SK-N-SH (cell line): ENCODE results near the gene COBL. TPM values are rescaled to one million over a fixed set of nuclear protein-coding genes. Genes with fewer than 3 reads are reported as not detected.

ENCODE experiments used
- CTCF ChIA-PET: fragments of 300-600, 350-600 bp; formaldehyde crosslinking; extraction: SDS; loops from one replicate; lab custom pipeline; 2021; lab: Yijun Ruan, JAX
- POLR2A ChIA-PET: fragments of 350-600 bp; sonication (Branson Sonifier 250); formaldehyde crosslinking; extraction: SDS; loops from one replicate; lab custom pipeline; 2020; ENCODE audit warnings: antibody characterized with exemption, inconsistent platforms; lab: Yijun Ruan, JAX
- DNase-seq: peaks from one replicate; pipeline ENCODE4 v3.0.0; 2012
- H2AFZ ChIP-seq: fragments of 200-600 bp; sonication (generic); 2 replicates; pipeline ENCODE4 v1.8.1; 2016; ENCODE audit warnings: antibody characterized with exemption, mild to moderate bottlenecking, low read depth
- H3F3A ChIP-seq: fragments of 200-600 bp; sonication (generic); replicated peaks from 2 replicates; pipeline ENCODE3; 2016; ENCODE audit warnings: antibody characterized with exemption, mild to moderate bottlenecking; ENCODE audit not compliant: insufficient read depth
- H3K27ac ChIP-seq, 2 experiments: fragments of 200-500 bp in 1 of 2; fragments of 200-600 bp in 1 of 2; sonication (Bioruptor generic) in 1 of 2; sonication (generic), shearing (Covaris generic) in 1 of 2; 2 replicates each; pipeline versions ENCODE4 v1.5.1 to v1.6.1; 2014 to 2016; ENCODE audit warnings: low read depth in 2 of 2, inconsistent platforms in 1 of 2, low read length in 1 of 2, mild to moderate bottlenecking in 1 of 2, mixed read lengths in 1 of 2
- H3K27me3 ChIP-seq: fragments of 200-600 bp; sonication (generic), shearing (Covaris generic); 2 replicates; pipeline ENCODE4 v1.6.1; 2016; ENCODE audit warnings: mixed run types; ENCODE audit not compliant: insufficient read depth
- H3K36me3 ChIP-seq, 2 experiments: fragments of 200-500 bp in 1 of 2; fragments of 200-600 bp in 1 of 2; sonication (Bioruptor generic) in 1 of 2; sonication (generic) in 1 of 2; replicated peaks in 1 of 2; 2 replicates each; pipeline versions ENCODE3 to v1.5.1; 2014 to 2016; ENCODE audit warnings: low read length in 1 of 2, mild to moderate bottlenecking in 1 of 2; ENCODE audit not compliant: insufficient read depth in 2 of 2, control insufficient read depth in 1 of 2
- H3K4me1 ChIP-seq, 2 experiments: fragments of 200-500 bp in 1 of 2; fragments of 200-600 bp in 1 of 2; sonication (Bioruptor generic) in 1 of 2; sonication (generic), shearing (Covaris generic) in 1 of 2; 2 replicates each; pipeline versions ENCODE4 v1.5.1 to v1.6.1; 2014 to 2016; ENCODE audit warnings: low read depth in 1 of 2, low read length in 1 of 2, mixed run types in 1 of 2; ENCODE audit not compliant: insufficient read depth in 2 of 2, control insufficient read depth in 1 of 2
- H3K4me2 ChIP-seq: fragments of 200-600 bp; sonication (generic), shearing (Covaris generic); 2 replicates; pipeline ENCODE4 v1.6.1; 2017; ENCODE audit warnings: mixed run types
- H3K4me3 ChIP-seq, 2 experiments: fragments of 200-500 bp in 1 of 2; fragments of 200-600 bp in 1 of 2; sonication (Bioruptor generic) in 1 of 2; sonication (generic), shearing (Covaris generic) in 1 of 2; 2 replicates each; pipeline versions ENCODE4 v1.5.1 to v1.8.1; 2014 to 2016; ENCODE audit warnings: low read depth in 2 of 2, inconsistent platforms in 1 of 2, low read length in 1 of 2, mild to moderate bottlenecking in 1 of 2, mixed read lengths in 1 of 2, moderate library complexity in 1 of 2
- H3K79me2 ChIP-seq: fragments of 200-600 bp; sonication (generic); 2 replicates; pipeline ENCODE4 v1.8.1; 2017; ENCODE audit warnings: mild to moderate bottlenecking; ENCODE audit not compliant: insufficient read depth
- H3K9ac ChIP-seq: fragments of 200-600 bp; sonication (generic); 2 replicates; pipeline ENCODE4 v1.6.1; 2017; ENCODE audit warnings: mixed run types
- H3K9me2 ChIP-seq: fragments of 200-600 bp; sonication (generic); 2 replicates; pipeline ENCODE4 v1.6.1; 2017; ENCODE audit warnings: mixed run types
- H3K9me3 ChIP-seq: fragments of 200-600 bp; sonication (generic); 2 replicates; pipeline ENCODE4 v1.6.1; 2017; ENCODE audit warnings: mixed run types, mild to moderate bottlenecking, moderate library complexity
- H4K20me1 ChIP-seq: fragments of 200-600 bp; sonication (generic); 2 replicates; pipeline ENCODE4 v1.6.1; 2017; ENCODE audit warnings: mild to moderate bottlenecking, mixed run types; ENCODE audit not compliant: insufficient read depth
- CHD2 ChIP-seq: fragments of 150-350 bp; IDR thresholded peaks from 2 replicates; pipeline ENCODE4 v1.6.1; 2018; ENCODE audit warnings: low read length; ENCODE audit not compliant: partially characterized antibody
- ELF1 ChIP-seq: IDR thresholded peaks from 2 replicates; pipeline ENCODE4 v1.4.0; 2012
- EP300 ChIP-seq, 2 experiments: IDR thresholded peaks; 2 replicates each; pipeline versions ENCODE4 v1.4.0 to v1.6.1; 2012; ENCODE audit warnings: borderline replicate concordance in 1 of 2, low read depth in 1 of 2, low read length in 1 of 2
- EZH2phosphoT487 ChIP-seq: fragments of 200-600 bp; sonication (generic); IDR thresholded peaks from 2 replicates; pipeline ENCODE4 v1.6.1; 2017; ENCODE audit warnings: low read depth, mixed run types, mild to moderate bottlenecking, antibody characterized with exemption, moderate library complexity, borderline replicate concordance
- FOXJ3 ChIP-seq: sonication (generic); formaldehyde crosslinking; IDR thresholded peaks from 2 replicates; pipeline ENCODE4 v1.5.1; 2020; ENCODE audit warnings: mild to moderate bottlenecking, missing genetic modification reagents
- FOXM1 ChIP-seq: IDR thresholded peaks from 2 replicates; pipeline ENCODE4 v1.4.0; 2012; ENCODE audit warnings: low read depth, mild to moderate bottlenecking
- GABPA ChIP-seq: IDR thresholded peaks from 2 replicates; pipeline ENCODE4 v1.4.0; 2012; ENCODE audit warnings: low read depth, mild to moderate bottlenecking
- JUND ChIP-seq: IDR thresholded peaks from 2 replicates; pipeline ENCODE4 v1.4.0; 2012
- MEF2A ChIP-seq: IDR thresholded peaks from 2 replicates; pipeline ENCODE4 v1.4.0; 2012; ENCODE audit warnings: low read depth, borderline replicate concordance
- MXI1 ChIP-seq: IDR thresholded peaks from 2 replicates; pipeline ENCODE4 v1.6.1; 2012; ENCODE audit warnings: mild to moderate bottlenecking, low read depth, low read length, improper control_type of control experiment
- RAD21 ChIP-seq: IDR thresholded peaks from 2 replicates; pipeline ENCODE4 v1.6.1; 2012; ENCODE audit warnings: mild to moderate bottlenecking, low read length
- RCOR1 ChIP-seq: fragments of 150-350 bp; IDR thresholded peaks from 2 replicates; pipeline ENCODE4 v1.6.1; 2017; ENCODE audit warnings: antibody characterized with exemption, low read length
- RFX5 ChIP-seq: IDR thresholded peaks from 2 replicates; pipeline ENCODE4 v1.6.1; 2012; ENCODE audit warnings: mild to moderate bottlenecking, improper control_type of control experiment, low read length
- RXRA ChIP-seq: IDR thresholded peaks from 2 replicates; pipeline ENCODE4 v1.4.0; 2012; ENCODE audit warnings: low read depth, mild to moderate bottlenecking, borderline replicate concordance
- TAF1 ChIP-seq: IDR thresholded peaks from 2 replicates; pipeline ENCODE4 v1.6.1; 2012; ENCODE audit warnings: low read depth, mild to moderate bottlenecking, low read length, moderate library complexity, borderline replicate concordance
- TEAD4 ChIP-seq: IDR thresholded peaks from 2 replicates; pipeline ENCODE4 v1.4.0; 2012; ENCODE audit warnings: mild to moderate bottlenecking, borderline replicate concordance; ENCODE audit not compliant: insufficient read depth
- WGBS: methylation state at CpG from one replicate; pipeline ENCODE4 v1.1.6; 2017; ENCODE audit warnings: low lambda C conversion rate; 5-methylcytosine and 5-hydroxymethylcytosine counted together
- polyA plus RNA-seq, 3 experiments: library from polyadenylated mRNA; depleted of rRNA; stranded (reverse); fragments of >200 nt; gene quantifications; 2 replicates each; pipeline ENCODE4 v1.2.3, GENCODE V29; 2012
- TF ChIP-seq, protein P1 (sequence below): fragments of 150-350 bp; IDR thresholded peaks from 2 replicates; pipeline ENCODE4 v1.6.1; 2016; ENCODE audit warnings: mild to moderate bottlenecking, low read depth, low read length
- TF ChIP-seq, protein P2 (sequence below): IDR thresholded peaks from 2 replicates; pipeline ENCODE4 v1.4.0; 2012; ENCODE audit warnings: low read depth
- TF ChIP-seq, protein P3 (sequence below): IDR thresholded peaks from 2 replicates; pipeline ENCODE4 v1.4.0; 2012; ENCODE audit warnings: low read depth, borderline replicate concordance
- TF ChIP-seq, protein P4 (sequence below): fragments of 200-600 bp; sonication (generic); IDR thresholded peaks from 2 replicates; pipeline ENCODE4 v1.6.1; 2017; ENCODE audit warnings: antibody characterized with exemption, mild to moderate bottlenecking, moderate library complexity

Gene COBL
- polyA plus RNA-seq, 1 of the 3 experiments (the other 2 are of a cell fraction), result under 0.01 TPM

DNA sequence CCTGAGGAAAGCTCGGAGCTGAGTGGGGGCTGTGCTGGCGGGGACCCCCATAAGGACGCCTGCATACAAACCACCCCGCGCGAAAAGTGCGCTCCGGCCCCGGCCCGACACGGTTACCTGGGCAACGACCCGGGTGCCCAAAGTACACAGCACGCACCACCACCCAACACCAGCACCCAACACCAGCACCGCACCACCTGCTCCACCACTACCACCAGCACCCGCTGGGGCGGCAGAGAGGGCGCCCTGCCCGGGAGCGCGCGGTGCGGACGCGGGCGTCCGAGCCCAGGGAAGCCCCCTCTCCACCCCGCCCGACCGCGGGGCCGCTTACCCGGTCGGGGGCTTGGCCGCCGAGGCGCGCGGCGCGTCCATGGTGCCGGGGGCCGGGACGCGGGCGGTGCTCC is 345 bp downstream of the COBL start:
- WGBS, result 4% methylated on average over 9 of the region's 46 CpGs
- CTCF ChIA-PET, result no interaction called here

DNA sequence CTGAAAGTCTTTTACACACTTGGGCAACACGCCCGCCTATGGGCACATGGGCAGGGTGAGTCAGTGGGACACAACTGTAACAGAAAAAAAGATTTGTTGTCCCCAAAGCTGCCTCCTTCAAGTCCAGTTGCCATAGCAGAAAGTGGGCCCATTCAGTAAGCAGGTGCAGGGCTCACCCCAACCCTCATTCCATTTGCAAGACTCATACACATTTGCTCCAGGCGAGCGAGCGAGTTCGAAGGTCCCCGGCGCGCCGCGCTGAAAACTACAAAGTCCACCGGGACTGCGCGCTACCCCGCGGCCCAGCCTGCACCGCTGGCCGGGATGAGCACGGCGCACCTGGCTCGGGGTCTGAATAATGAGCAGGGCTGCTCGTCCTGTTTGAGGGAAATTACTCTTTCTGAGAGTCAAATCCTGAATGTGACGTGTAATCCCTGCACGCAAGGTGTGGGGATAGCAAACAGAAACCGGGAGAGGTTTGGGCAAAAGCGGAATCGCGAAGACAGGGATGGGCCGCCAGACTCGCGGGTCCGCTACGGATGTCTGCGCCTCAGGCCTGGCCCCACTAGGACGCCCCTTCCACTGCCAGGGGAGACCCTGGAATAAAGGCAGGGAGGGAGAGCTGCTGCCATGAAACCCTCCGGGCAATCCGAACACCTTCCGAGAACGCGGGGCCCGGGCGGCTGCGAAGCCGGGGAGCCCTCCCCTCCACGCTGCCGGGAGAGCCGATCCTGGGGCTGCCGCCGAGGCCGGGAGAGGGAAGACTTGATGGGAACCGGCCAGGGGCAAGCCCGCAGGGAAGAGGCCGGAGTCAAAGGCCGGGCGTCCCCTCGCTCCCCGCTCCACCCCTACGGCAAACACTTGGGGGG is 982 bp downstream of the COBL start:
- Histone ChIP-seq H2AFZ (no peak overlapping the region), H3F3A (no peaks in the 10 kb centered on the region), H3K4me2 (peak overlapping the region; percentile 33; the same call in 1 of the 2 replicates), H3K9me3 (no peaks in the 10 kb centered on the region), H3K27ac (no peak overlapping the region), H3K9me2 (no peaks in the 10 kb centered on the region), H3K9ac (no peak overlapping the region), H3K4me3 (peak overlapping the region in 1 of 2 experiments; percentile 30; a peak in 1 of 4 replicates), H4K20me1 (no peaks in the 10 kb centered on the region), H3K27me3 (peaks cover 12% of the 10 kb centered on the region), H3K79me2 (no peaks in the 10 kb centered on the region), H3K4me1 (peaks cover 0 to 9% of the 10 kb centered on the region in 2 experiments; a peak in 1 of 4 replicates), H3K36me3 (no peaks in the 10 kb centered on the region)
- ChIA-PET CTCF (interaction anchor here (0.8 to 1.1 kb wide), 2 partner anchors 28 to 51 kb away, joined by 3 read pairs; no protein-coding TSS in a partner anchor), POLR2A (no interaction called here)
- WGBS, result 26% methylated on average over 19 of the region's 58 CpGs
- DNase-seq, result peak; percentile 58
- TF ChIP-seq FOXJ3 (CRISPR knock-in tag) (no peak), FOXM1 (no peak), RXRA (no peak), CHD2 (no peak), MXI1 (no peak), TEAD4 (no peak), RAD21 (no peak), EP300 (IDR thresholded peaks at IDR 0.05; ENCODE audit: borderline replicate concordance in 1 of 2, low read depth in 1 of 2, low read length in 1 of 2) (no peak), MEF2A (no peak), TAF1 (no peak), RFX5 (no peak), RCOR1 (no peak)
- TF ChIP-seq, protein P1, sequence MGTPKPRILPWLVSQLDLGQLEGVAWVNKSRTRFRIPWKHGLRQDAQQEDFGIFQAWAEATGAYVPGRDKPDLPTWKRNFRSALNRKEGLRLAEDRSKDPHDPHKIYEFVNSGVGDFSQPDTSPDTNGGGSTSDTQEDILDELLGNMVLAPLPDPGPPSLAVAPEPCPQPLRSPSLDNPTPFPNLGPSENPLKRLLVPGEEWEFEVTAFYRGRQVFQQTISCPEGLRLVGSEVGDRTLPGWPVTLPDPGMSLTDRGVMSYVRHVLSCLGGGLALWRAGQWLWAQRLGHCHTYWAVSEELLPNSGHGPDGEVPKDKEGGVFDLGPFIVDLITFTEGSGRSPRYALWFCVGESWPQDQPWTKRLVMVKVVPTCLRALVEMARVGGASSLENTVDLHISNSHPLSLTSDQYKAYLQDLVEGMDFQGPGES, result no peak
- TF ChIP-seq, protein P2, sequence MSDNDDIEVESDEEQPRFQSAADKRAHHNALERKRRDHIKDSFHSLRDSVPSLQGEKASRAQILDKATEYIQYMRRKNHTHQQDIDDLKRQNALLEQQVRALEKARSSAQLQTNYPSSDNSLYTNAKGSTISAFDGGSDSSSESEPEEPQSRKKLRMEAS, result no peak
- TF ChIP-seq, protein P3, sequence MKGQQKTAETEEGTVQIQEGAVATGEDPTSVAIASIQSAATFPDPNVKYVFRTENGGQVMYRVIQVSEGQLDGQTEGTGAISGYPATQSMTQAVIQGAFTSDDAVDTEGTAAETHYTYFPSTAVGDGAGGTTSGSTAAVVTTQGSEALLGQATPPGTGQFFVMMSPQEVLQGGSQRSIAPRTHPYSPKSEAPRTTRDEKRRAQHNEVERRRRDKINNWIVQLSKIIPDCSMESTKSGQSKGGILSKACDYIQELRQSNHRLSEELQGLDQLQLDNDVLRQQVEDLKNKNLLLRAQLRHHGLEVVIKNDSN, result no peak

More for the DNA sequence above, 345 bp downstream of the COBL start:
- Histone ChIP-seq H3F3A (no peaks in the 10 kb centered on the region), H3K36me3 (no peaks in the 10 kb centered on the region), H4K20me1 (no peaks in the 10 kb centered on the region), H3K9me3 (no peaks in the 10 kb centered on the region), H3K4me3 (peak overlapping the region in 1 of 2 experiments; percentile 30; a peak in 1 of 4 replicates), H3K4me2 (no peak overlapping the region), H3K9me2 (no peaks in the 10 kb centered on the region), H3K27ac (no peak overlapping the region), H3K4me1 (peaks cover 0 to 9% of the 10 kb centered on the region in 2 experiments; a peak in 1 of 4 replicates), H2AFZ (no peak overlapping the region), H3K27me3 (peaks cover 12% of the 10 kb centered on the region), H3K79me2 (no peaks in the 10 kb centered on the region), H3K9ac (no peak overlapping the region)
- no peak for TF ChIP-seq RAD21
- no peak for TF ChIP-seq EZH2phosphoT487
- TF ChIP-seq ELF1, result no peak
- no peak for TF ChIP-seq GABPA
- TF ChIP-seq, protein P3, result no peak
- TF ChIP-seq, protein P2, result no peak
- no peak for TF ChIP-seq JUND
- TF ChIP-seq, protein P4, sequence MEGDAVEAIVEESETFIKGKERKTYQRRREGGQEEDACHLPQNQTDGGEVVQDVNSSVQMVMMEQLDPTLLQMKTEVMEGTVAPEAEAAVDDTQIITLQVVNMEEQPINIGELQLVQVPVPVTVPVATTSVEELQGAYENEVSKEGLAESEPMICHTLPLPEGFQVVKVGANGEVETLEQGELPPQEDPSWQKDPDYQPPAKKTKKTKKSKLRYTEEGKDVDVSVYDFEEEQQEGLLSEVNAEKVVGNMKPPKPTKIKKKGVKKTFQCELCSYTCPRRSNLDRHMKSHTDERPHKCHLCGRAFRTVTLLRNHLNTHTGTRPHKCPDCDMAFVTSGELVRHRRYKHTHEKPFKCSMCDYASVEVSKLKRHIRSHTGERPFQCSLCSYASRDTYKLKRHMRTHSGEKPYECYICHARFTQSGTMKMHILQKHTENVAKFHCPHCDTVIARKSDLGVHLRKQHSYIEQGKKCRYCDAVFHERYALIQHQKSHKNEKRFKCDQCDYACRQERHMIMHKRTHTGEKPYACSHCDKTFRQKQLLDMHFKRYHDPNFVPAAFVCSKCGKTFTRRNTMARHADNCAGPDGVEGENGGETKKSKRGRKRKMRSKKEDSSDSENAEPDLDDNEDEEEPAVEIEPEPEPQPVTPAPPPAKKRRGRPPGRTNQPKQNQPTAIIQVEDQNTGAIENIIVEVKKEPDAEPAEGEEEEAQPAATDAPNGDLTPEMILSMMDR, result no peak
- DNase-seq, result peak; percentile 82
- POLR2A ChIA-PET, result no interaction called here
